ENCODE results near the gene OR2W3. TPM values are rescaled to one million over a fixed set of nuclear protein-coding genes. Genes with fewer than 3 reads are reported as not detected.

Gene OR2W3
- total and polyA plus RNA-seq, 3 experiments from 2014 or later: not detected

GRCh38 chr1:247905181-247905580 is 9.8 kb downstream of the OR2W3 start:
- H3K4me1 ChIP-seq (ENCODE audit: insufficient read depth, low read length): no peaks in the 10 kb centered on the region
- H3K9me3 ChIP-seq (ENCODE audit: low read length): no peaks in the 10 kb centered on the region
- peaks cover 2 to 17% (median 12%) of the 10 kb centered on the region in 5 donors for H3K9me3 Mint-ChIP-seq
- no peaks in the 10 kb centered on the region for H3K27me3 ChIP-seq (ENCODE audit: insufficient read depth, low read length, poor library complexity, severe bottlenecking)
- H3K27ac Mint-ChIP-seq: peak overlapping the region in 2 of 8 donors; percentile 83 to 84
- ChIA-PET CTCF (no interaction called here), POLR2A (no interaction called here)
- H3K36me3 ChIP-seq (ENCODE audit: insufficient read depth, low read length): no peaks in the 10 kb centered on the region
- peaks cover 0 to 3% (median 2%) of the 10 kb centered on the region in 3 donors for H3K36me3 Mint-ChIP-seq
- H3K27ac ChIP-seq (ENCODE audit: low read depth, low read length): no peak overlapping the region
- H3K4me1 Mint-ChIP-seq: peaks cover 19 to 30% (median 25%) of the 10 kb centered on the region in 3 donors
- H3K4me3 ChIP-seq (ENCODE audit: low read length): no peak overlapping the region
- no peak for DNase-seq
- no peaks in the 10 kb centered on the region for H3K27me3 Mint-ChIP-seq
- H3K4me3 Mint-ChIP-seq: peak overlapping the region in 5 of 7 donors; percentile 29 to 55 (median 39)

GRCh38 chr1:247905910-247906503 is 10.6 kb downstream of the OR2W3 start:
- Histone ChIP-seq H3K27me3 (ENCODE audit: insufficient read depth, low read length, poor library complexity, severe bottlenecking) (no peaks in the 10 kb centered on the region), H3K36me3 (ENCODE audit: insufficient read depth, low read length) (no peaks in the 10 kb centered on the region), H3K27ac (ENCODE audit: low read depth, low read length) (peak overlapping the region; percentile 9), H3K4me1 (ENCODE audit: insufficient read depth, low read length) (no peaks in the 10 kb centered on the region), H3K4me3 (ENCODE audit: low read length) (peak overlapping the region; percentile 42), H3K9me3 (ENCODE audit: low read length) (no peaks in the 10 kb centered on the region)
- CTCF ChIA-PET: no interaction called here
- POLR2A ChIA-PET: no interaction called here
- Mint-ChIP-seq H3K4me1 (peaks cover 19 to 30% (median 25%) of the 10 kb centered on the region in 3 donors), H3K27me3 (no peaks in the 10 kb centered on the region), H3K9me3 (peaks cover 2 to 17% (median 12%) of the 10 kb centered on the region in 5 donors), H3K27ac (peak overlapping the region in 6 of 8 donors; percentile 37 to 93 (median 86)), H3K36me3 (peaks cover 0 to 3% (median 2%) of the 10 kb centered on the region in 3 donors), H3K4me3 (peak overlapping the region; percentile 78 to 93 (median 85))
- no peak for DNase-seq

- Mint-ChIP-seq H3K27me3 (no peaks in the 10 kb centered on the region), H3K4me1 (peaks cover 19 to 30% (median 25%) of the 10 kb centered on the region in 3 donors), H3K27ac (peak overlapping the region in 6 of 8 donors; percentile 37 to 93 (median 81)), H3K36me3 (peaks cover 0 to 3% (median 2%) of the 10 kb centered on the region in 3 donors), H3K4me3 (peak overlapping the region; percentile 78 to 93 (median 85)), H3K9me3 (peaks cover 2 to 17% (median 12%) of the 10 kb centered on the region in 5 donors)
- POLR2A ChIA-PET: no interaction called here
- Histone ChIP-seq H3K4me1 (ENCODE audit: insufficient read depth, low read length) (no peaks in the 10 kb centered on the region), H3K27me3 (ENCODE audit: insufficient read depth, low read length, poor library complexity, severe bottlenecking) (no peaks in the 10 kb centered on the region), H3K27ac (ENCODE audit: low read depth, low read length) (peak overlapping the region; percentile 9), H3K4me3 (ENCODE audit: low read length) (peak overlapping the region; percentile 42), H3K9me3 (ENCODE audit: low read length) (no peaks in the 10 kb centered on the region), H3K36me3 (ENCODE audit: insufficient read depth, low read length) (no peaks in the 10 kb centered on the region)
- DNase-seq: peak in 1 of 5 donors; percentile 13
- CTCF ChIA-PET: no interaction called here
Observed at GRCh38 chr1:247906504-247907047, 11.2 kb downstream of the OR2W3 start.

- Histone ChIP-seq H3K9me3 (ENCODE audit: low read length) (no peaks in the 10 kb centered on the region), H3K4me3 (ENCODE audit: low read length) (no peak overlapping the region), H3K27ac (ENCODE audit: low read depth, low read length) (no peak overlapping the region), H3K36me3 (ENCODE audit: insufficient read depth, low read length) (no peaks in the 10 kb centered on the region), H3K27me3 (ENCODE audit: insufficient read depth, low read length, poor library complexity, severe bottlenecking) (no peaks in the 10 kb centered on the region), H3K4me1 (ENCODE audit: insufficient read depth, low read length) (no peaks in the 10 kb centered on the region)
- no peaks in the 10 kb centered on the region for H3K27me3 Mint-ChIP-seq
- CTCF ChIA-PET: no interaction called here
- POLR2A ChIA-PET: no interaction called here
- H3K27ac Mint-ChIP-seq: no peak overlapping the region
- peak overlapping the region in 1 of 7 donors; percentile 8 for H3K4me3 Mint-ChIP-seq
- no peak for DNase-seq
- peaks cover 19 to 30% (median 25%) of the 10 kb centered on the region in 3 donors for H3K4me1 Mint-ChIP-seq
- H3K9me3 Mint-ChIP-seq: peaks cover 2 to 13% (median 11%) of the 10 kb centered on the region in 5 donors
- H3K36me3 Mint-ChIP-seq: peaks cover 0 to 3% (median 2%) of the 10 kb centered on the region in 3 donors
Observed at GRCh38 chr1:247908766-247909165, 13.4 kb downstream of the OR2W3 start.

GRCh38 chr1:247913786-247914185 is 18.4 kb downstream of the OR2W3 start:
- Histone ChIP-seq H3K36me3 (ENCODE audit: insufficient read depth, low read length) (no peaks in the 10 kb centered on the region), H3K27me3 (ENCODE audit: insufficient read depth, low read length, poor library complexity, severe bottlenecking) (no peaks in the 10 kb centered on the region), H3K27ac (ENCODE audit: low read depth, low read length) (no peak overlapping the region), H3K4me3 (ENCODE audit: low read length) (no peak overlapping the region), H3K9me3 (ENCODE audit: low read length) (no peaks in the 10 kb centered on the region), H3K4me1 (ENCODE audit: insufficient read depth, low read length) (no peaks in the 10 kb centered on the region)
- Mint-ChIP-seq H3K36me3 (no peaks in the 10 kb centered on the region), H3K9me3 (peaks cover 0 to 3% (median 0%) of the 10 kb centered on the region in 5 donors), H3K27me3 (peaks cover 0 to 4% of the 10 kb centered on the region in 2 donors), H3K4me3 (no peak overlapping the region), H3K27ac (no peak overlapping the region), H3K4me1 (no peaks in the 10 kb centered on the region)
- DNase-seq: no peak
- POLR2A ChIA-PET: no interaction called here
- CTCF ChIA-PET: no interaction called here

GRCh38 chr1:247914941-247915662 is 19.7 kb downstream of the OR2W3 start:
- ChIA-PET POLR2A (no interaction called here), CTCF (no interaction called here)
- no peaks in the 10 kb centered on the region for H3K4me1 Mint-ChIP-seq

GRCh38 chr1:247919952-247920351 is 24.6 kb downstream of the OR2W3 start, which contains the start of gene OR2T8:
Gene OR2T8 (plus strand): TSS chr1:247920252. CDS start chr1:247921018, 766 bp downstream.
- POLR2A ChIA-PET: no interaction called here
- peaks cover 0 to 2% (median 0%) of the 10 kb centered on the region in 5 donors for H3K9me3 Mint-ChIP-seq
- no peak for DNase-seq
- no peaks in the 10 kb centered on the region for H3K9me3 ChIP-seq (ENCODE audit: low read length)
- no peak within 1 kb of the TSS for H3K27ac Mint-ChIP-seq
- CTCF ChIA-PET: no interaction called here
- no peaks in the 10 kb centered on the region for H3K4me1 Mint-ChIP-seq
- H3K36me3 ChIP-seq (ENCODE audit: insufficient read depth, low read length): no peaks in the 10 kb centered on the region
- no peaks in the 10 kb centered on the region for H3K27me3 ChIP-seq (ENCODE audit: insufficient read depth, low read length, poor library complexity, severe bottlenecking)
- no peaks in the 10 kb centered on the region for H3K4me1 ChIP-seq (ENCODE audit: insufficient read depth, low read length)
- H3K4me3 ChIP-seq (ENCODE audit: low read length): no peak within 1 kb of the TSS
- H3K36me3 Mint-ChIP-seq: no peaks in the 10 kb centered on the region
- H3K4me3 Mint-ChIP-seq: no peak within 1 kb of the TSS
- peaks cover 0 to 4% of the 10 kb centered on the region in 2 donors for H3K27me3 Mint-ChIP-seq
- H3K27ac ChIP-seq (ENCODE audit: low read depth, low read length): no peak within 1 kb of the TSS

More at GRCh38 chr1:247914941-247915662, 19.7 kb downstream of the OR2W3 start:
- Mint-ChIP-seq H3K27ac (no peak overlapping the region), H3K27me3 (peaks cover 0 to 4% of the 10 kb centered on the region in 2 donors), H3K36me3 (no peaks in the 10 kb centered on the region), H3K4me3 (no peak overlapping the region), H3K9me3 (no peaks in the 10 kb centered on the region)
- no peak for DNase-seq
- no peaks in the 10 kb centered on the region for H3K4me1 ChIP-seq (ENCODE audit: insufficient read depth, low read length)
- no peaks in the 10 kb centered on the region for H3K36me3 ChIP-seq (ENCODE audit: insufficient read depth, low read length)
- no peaks in the 10 kb centered on the region for H3K27me3 ChIP-seq (ENCODE audit: insufficient read depth, low read length, poor library complexity, severe bottlenecking)
- no peak overlapping the region for H3K27ac ChIP-seq (ENCODE audit: low read depth, low read length)
- H3K9me3 ChIP-seq (ENCODE audit: low read length): no peaks in the 10 kb centered on the region
- H3K4me3 ChIP-seq (ENCODE audit: low read length): no peak overlapping the region

GRCh38 chr1:247923941-247924340 is 28.6 kb downstream of the OR2W3 start:
- Mint-ChIP-seq H3K27ac (no peak overlapping the region), H3K4me3 (no peak overlapping the region), H3K9me3 (peaks cover 0 to 2% (median 0%) of the 10 kb centered on the region in 5 donors), H3K36me3 (no peaks in the 10 kb centered on the region), H3K4me1 (no peaks in the 10 kb centered on the region), H3K27me3 (no peaks in the 10 kb centered on the region)
- Histone ChIP-seq H3K36me3 (ENCODE audit: insufficient read depth, low read length) (no peaks in the 10 kb centered on the region), H3K27ac (ENCODE audit: low read depth, low read length) (no peak overlapping the region), H3K9me3 (ENCODE audit: low read length) (no peaks in the 10 kb centered on the region), H3K4me3 (ENCODE audit: low read length) (no peak overlapping the region), H3K27me3 (ENCODE audit: insufficient read depth, low read length, poor library complexity, severe bottlenecking) (no peaks in the 10 kb centered on the region), H3K4me1 (ENCODE audit: insufficient read depth, low read length) (no peaks in the 10 kb centered on the region)
- POLR2A ChIA-PET: no interaction called here
- CTCF ChIA-PET: no interaction called here
- DNase-seq: no peak
